H1 (cell line): ENCODE data around the gene GADL1. TPM values are rescaled to one million over a fixed set of nuclear protein-coding genes. Genes with fewer than 3 reads are reported as not detected.

Experiments
- CTCF ChIA-PET: fragments of 300-600 bp; sonication (Branson Sonifier 250); formaldehyde crosslinking; loops from one replicate; lab custom pipeline; 2021; ENCODE audit not compliant: partially characterized antibody; lab: Charles Lee
- POLR2A ChIA-PET: fragments of 300-600 bp; sonication (Branson Sonifier 250); formaldehyde crosslinking; loops from one replicate; lab custom pipeline; 2021; ENCODE audit warnings: inconsistent platforms; ENCODE audit not compliant: partially characterized antibody; lab: Charles Lee
- DNase-seq, 2 experiments: peaks; one replicate each; pipeline versions ENCODE4 v3.0.0 to v3.0.0-alpha.2; 2010 to 2022; ENCODE audit warnings: low spot score in 2 of 2, low read depth in 1 of 2, mixed read lengths in 1 of 2
- FAIRE-seq: peaks from 2 replicates; lab custom pipeline; 2011; peaks lifted over from hg19 to GRCh38; lab: Jason Lieb, UNC
- H2AFZ ChIP-seq: 2 replicates; pipeline ENCODE4 v1.8.1; 2012; ENCODE audit warnings: low read length, inconsistent platforms
- H2AK5ac ChIP-seq: 2 replicates; pipeline ENCODE4 v1.6.1; 2013; ENCODE audit warnings: low read depth, low read length
- H2BK120ac ChIP-seq: replicated peaks from 2 replicates; pipeline ENCODE3; 2013; ENCODE audit warnings: low read depth, low read length, inconsistent platforms
- H2BK12ac ChIP-seq: 2 replicates; pipeline ENCODE4 v1.6.1; 2013; ENCODE audit warnings: low read depth, low read length
- H2BK15ac ChIP-seq: 2 replicates; pipeline ENCODE4 v1.6.1; 2013; ENCODE audit warnings: low read length
- H2BK20ac ChIP-seq: 2 replicates; pipeline ENCODE4 v1.6.1; 2013; ENCODE audit warnings: low read length
- H2BK5ac ChIP-seq: 2 replicates; pipeline ENCODE4 v1.6.1; 2013; ENCODE audit warnings: low read depth, low read length
- H3K14ac ChIP-seq: 2 replicates; pipeline ENCODE4 v1.6.1; 2013; ENCODE audit warnings: inconsistent platforms; ENCODE audit not compliant: insufficient read length
- H3K18ac ChIP-seq: 2 replicates; pipeline ENCODE4 v1.6.1; 2013; ENCODE audit warnings: low read length; ENCODE audit errors: extremely low read depth
- H3K23ac ChIP-seq: 2 replicates; pipeline ENCODE4 v1.6.1; 2013; ENCODE audit warnings: inconsistent platforms; ENCODE audit not compliant: insufficient read length
- H3K23me2 ChIP-seq: 2 replicates; pipeline ENCODE4 v1.6.1; 2013; ENCODE audit warnings: low read depth, low read length
- H3K27ac ChIP-seq: 2 replicates; pipeline ENCODE4 v1.6.1; 2011; ENCODE audit warnings: low read depth, low read length, inconsistent platforms
- H3K27me3 ChIP-seq, 4 experiments: replicated peaks in 1 of 4; 1 replicate in 1 of 4; 2 replicates in 3 of 4; pipeline versions ENCODE4 v1.6.1 to v1.8.1; 2011 to 2013; ENCODE audit warnings: low read length in 3 of 4, mild to moderate bottlenecking in 3 of 4, inconsistent platforms in 2 of 4, mixed read lengths in 2 of 4, moderate library complexity in 1 of 4; ENCODE audit not compliant: control insufficient read depth in 3 of 4, insufficient read depth in 3 of 4; ENCODE audit errors: extremely low read depth in 1 of 4
- H3K36me3 ChIP-seq, 4 experiments: 2 replicates each; pipeline versions ENCODE4 v1.6.1 to v1.8.1; 2011 to 2013; ENCODE audit warnings: mild to moderate bottlenecking in 4 of 4, low read length in 3 of 4, moderate library complexity in 2 of 4, control low read depth in 1 of 4, inconsistent platforms in 1 of 4; ENCODE audit not compliant: insufficient read depth in 4 of 4, control insufficient read depth in 2 of 4
- H3K4ac ChIP-seq: replicated peaks from 2 replicates; pipeline ENCODE3; 2013; ENCODE audit warnings: low read length, low read depth, mixed read lengths, inconsistent platforms; ENCODE audit not compliant: insufficient read length
- H3K4me1 ChIP-seq, 4 experiments: replicated peaks in 1 of 4; 1 replicate in 1 of 4; 2 replicates in 3 of 4; pipeline versions ENCODE4 v1.6.1 to v1.8.1; 2011 to 2013; ENCODE audit warnings: low read length in 3 of 4, inconsistent platforms in 2 of 4, mixed read lengths in 1 of 4; ENCODE audit not compliant: insufficient read depth in 4 of 4, control insufficient read depth in 3 of 4
- H3K4me2 ChIP-seq, 2 experiments: 2 replicates each; pipeline versions ENCODE4 v1.6.1 to v1.8.1; 2011 to 2013; ENCODE audit warnings: low read depth in 2 of 2, low read length in 2 of 2, control low read depth in 1 of 2, inconsistent platforms in 1 of 2, mild to moderate bottlenecking in 1 of 2; ENCODE audit not compliant: insufficient read depth in 1 of 2
- H3K4me3 ChIP-seq, 4 experiments: fragments of 200-600, 300-600 bp in 1 of 4; sonication (generic), shearing (Covaris generic), sonication (Bioruptor Twin) in 1 of 4; 2 replicates each; pipeline versions ENCODE4 v1.5.1 to v1.8.1; 2011 to 2016; ENCODE audit warnings: low read length in 4 of 4, low read depth in 3 of 4, control low read depth in 2 of 4, inconsistent platforms in 2 of 4, mild to moderate bottlenecking in 2 of 4, mixed read lengths in 1 of 4, moderate library complexity in 1 of 4; ENCODE audit not compliant: insufficient read depth in 2 of 4; ENCODE audit errors: extremely low read depth in 1 of 4
- H3K56ac ChIP-seq: replicated peaks from 2 replicates; pipeline ENCODE3; 2013; ENCODE audit warnings: low read depth, mild to moderate bottlenecking, mixed read lengths, low read length, inconsistent platforms; ENCODE audit not compliant: insufficient read length
- H3K79me1 ChIP-seq: 2 replicates; pipeline ENCODE4 v1.6.1; 2013; ENCODE audit warnings: low read depth, low read length, control low read depth
- H3K79me2 ChIP-seq, 2 experiments: 2 replicates each; pipeline versions ENCODE4 v1.6.1 to v1.8.1; 2012 to 2013; ENCODE audit warnings: low read length in 2 of 2, mild to moderate bottlenecking in 2 of 2, inconsistent platforms in 1 of 2; ENCODE audit not compliant: insufficient read depth in 2 of 2, control insufficient read depth in 1 of 2
- H3K9ac ChIP-seq, 4 experiments: replicated peaks in 1 of 4; 1 replicate in 1 of 4; 2 replicates in 3 of 4; pipeline versions ENCODE4 v1.6.1 to v1.8.1; 2011 to 2013; ENCODE audit warnings: low read depth in 3 of 4, low read length in 3 of 4, control low read depth in 2 of 4, mild to moderate bottlenecking in 2 of 4, moderate library complexity in 2 of 4, inconsistent platforms in 1 of 4; ENCODE audit errors: extremely low read depth in 1 of 4
- H3K9me3 ChIP-seq, 2 experiments: 2 replicates each; pipeline versions ENCODE4 v1.6.1 to v1.8.1; 2012 to 2013; ENCODE audit warnings: mild to moderate bottlenecking in 2 of 2, moderate library complexity in 2 of 2, control low read depth in 1 of 2, inconsistent platforms in 1 of 2, low read depth in 1 of 2, low read length in 1 of 2, mixed read lengths in 1 of 2; ENCODE audit not compliant: insufficient read depth in 2 of 2
- H4K20me1 ChIP-seq, 2 experiments: replicated peaks in 1 of 2; 2 replicates each; pipeline versions ENCODE3 to v1.8.1; 2011 to 2013; ENCODE audit warnings: inconsistent platforms in 2 of 2, low read length in 2 of 2, mild to moderate bottlenecking in 1 of 2; ENCODE audit not compliant: insufficient read depth in 2 of 2, control insufficient read depth in 1 of 2
- H4K5ac ChIP-seq: 2 replicates; pipeline ENCODE4 v1.6.1; 2013; ENCODE audit warnings: low read length, low read depth, mixed read lengths, inconsistent platforms; ENCODE audit not compliant: insufficient read length
- H4K8ac ChIP-seq: 2 replicates; pipeline ENCODE4 v1.8.0; 2013; ENCODE audit warnings: mild to moderate bottlenecking, moderate library complexity, low read length, inconsistent platforms; ENCODE audit not compliant: insufficient read depth; ENCODE audit errors: extremely low read depth
- H4K91ac ChIP-seq: replicated peaks from 2 replicates; pipeline ENCODE3; 2013; ENCODE audit warnings: low read length, mixed read lengths, inconsistent platforms; ENCODE audit not compliant: insufficient read length
- BACH1 ChIP-seq: IDR thresholded peaks from 2 replicates; pipeline ENCODE4 v1.6.1; 2012; ENCODE audit warnings: low read length, improper control_type of control experiment
- BRCA1 ChIP-seq: IDR thresholded peaks from 2 replicates; pipeline ENCODE4 v1.6.1; 2012; ENCODE audit warnings: low read depth, low read length, improper control_type of control experiment
- CHD1 ChIP-seq: IDR thresholded peaks from 2 replicates; pipeline ENCODE4 v1.6.1; 2012; ENCODE audit warnings: low read depth, low read length, improper control_type of control experiment
- MAFK ChIP-seq: IDR thresholded peaks from 2 replicates; pipeline ENCODE4 v1.6.1; 2012; ENCODE audit warnings: low read depth, mild to moderate bottlenecking, improper control_type of control experiment, low read length
- NRF1 ChIP-seq: IDR thresholded peaks from 2 replicates; pipeline ENCODE4 v1.6.1; 2011; ENCODE audit warnings: mild to moderate bottlenecking, low read depth, low read length, improper control_type of control experiment
- RAD21 ChIP-seq, 2 experiments: IDR thresholded peaks in 1 of 2; conservative IDR thresholded peaks in 1 of 2; 2 replicates each; pipeline ENCODE4 v1.6.1; 2011; ENCODE audit warnings: low read depth in 2 of 2, low read length in 2 of 2, improper control_type of control experiment in 1 of 2, inconsistent platforms in 1 of 2, mild to moderate bottlenecking in 1 of 2, moderate library complexity in 1 of 2
- TAF1 ChIP-seq: IDR thresholded peaks from 2 replicates; pipeline ENCODE4 v1.6.1; 2011; ENCODE audit warnings: mild to moderate bottlenecking, low read depth, low read length
- WGBS, 2 experiments: shearing (Covaris generic) in 1 of 2; methylation state at CpG; one replicate each; pipeline versions ENCODE4 v1.1.6 to v1.1.7; 2013 to 2015; ENCODE audit warnings: low lambda C conversion rate in 2 of 2, mixed read lengths in 2 of 2, inconsistent platforms in 1 of 2, low coverage in 1 of 2, missing lambda C conversion rate in 1 of 2; ENCODE audit not compliant: insufficient replicate concordance in 2 of 2, insufficient coverage in 1 of 2, insufficient read length in 1 of 2; ENCODE audit errors: extremely low coverage in 1 of 2, missing lambda C conversion rate in 1 of 2; 5-methylcytosine and 5-hydroxymethylcytosine counted together
- polyA plus RNA-seq, 7 experiments: library from polyadenylated mRNA; depleted of rRNA in 3 of 7; stranded (reverse) in 5 of 7; unstranded in 2 of 7; fragments of >200 nt in 5 of 7; fragments of 200-250 nt in 2 of 7; gene quantifications; 1 replicate in 5 of 7; 2 replicates in 1 of 7; 4 replicates in 1 of 7; pipeline versions ENCODE4 v1.2.1 to v1.2.3, GENCODE V29; 2011 to 2013; ENCODE audit warnings: missing spikeins in 2 of 7, mixed read lengths in 2 of 7
- total RNA-seq: library from RNA; stranded (reverse); fragmentation: NEBNext Ultra II Directional; extraction: Animal tissue kit (Norgen Biotek cat#: 25700); gene quantifications from 2 replicates; pipeline ENCODE4 v1.2.1, GENCODE V29; 2021
- TF ChIP-seq, protein P1 (sequence below), 3 experiments: IDR thresholded peaks; 1 replicate in 2 of 3; 2 replicates in 1 of 3; pipeline versions ENCODE4 v1.5.1 to v1.6.1; 2011; ENCODE audit warnings: low read length in 3 of 3, mild to moderate bottlenecking in 3 of 3, inconsistent platforms in 2 of 3, low read depth in 1 of 3, moderate library complexity in 1 of 3; ENCODE audit not compliant: insufficient read depth in 1 of 3; ENCODE audit errors: control extremely low read depth in 1 of 3
- TF ChIP-seq, protein P2 (sequence below): IDR thresholded peaks from 2 replicates; pipeline ENCODE4 v1.6.1; 2012; ENCODE audit warnings: inconsistent platforms

GADL1 gene
- total and polyA plus RNA-seq, 2 of the 8 experiments (the other 6 are each of a cell fraction or from before 2014, with no cell fraction given), result 0.03 to 0.30 TPM

DNA sequence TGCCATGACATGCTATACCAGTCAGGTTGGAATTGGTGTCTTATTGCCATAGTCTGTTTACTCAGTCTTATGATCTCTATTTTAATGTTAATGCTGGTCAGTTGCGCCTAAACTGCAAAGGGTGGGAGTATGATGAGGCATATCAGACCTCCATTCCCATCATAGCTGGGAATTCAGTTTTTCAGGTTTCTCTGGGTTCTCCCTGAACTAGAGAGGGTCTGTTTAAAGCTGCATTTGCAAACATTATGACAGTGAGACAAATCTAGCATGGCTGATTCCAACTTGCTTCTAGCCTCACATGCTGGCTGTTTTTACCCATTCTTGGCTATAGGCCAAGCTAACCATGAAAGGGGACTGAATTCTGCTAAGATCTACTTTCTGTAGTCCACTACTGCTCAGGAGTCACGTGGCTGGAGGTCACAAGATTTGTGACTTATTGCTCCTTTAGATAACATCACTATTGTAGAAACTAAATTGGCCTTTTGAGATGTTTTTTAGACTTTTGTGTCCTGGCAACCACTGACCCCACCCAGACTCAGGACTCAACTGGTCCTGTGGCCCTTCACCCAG is 191.5 kb downstream of the GADL1 start:
- H3K9me3 ChIP-seq, result peaks cover 20 to 29% of the 10 kb centered on the region in 2 experiments
- H3K4me1 ChIP-seq, result peaks cover 0 to 6% (median 4%) of the 10 kb centered on the region in 4 experiments; a peak in 2 of 7 replicates
- no peaks in the 10 kb centered on the region for H3K79me2 ChIP-seq
- no peak overlapping the region for H3K9ac ChIP-seq
- no peak overlapping the region for H2BK120ac ChIP-seq
- H4K5ac ChIP-seq, result no peak overlapping the region
- no peak overlapping the region for H2AFZ ChIP-seq
- no peak overlapping the region for H3K18ac ChIP-seq
- H3K23ac ChIP-seq, result no peak overlapping the region
- no peaks in the 10 kb centered on the region for H3K79me1 ChIP-seq
- H2BK12ac ChIP-seq, result no peak overlapping the region
- no peak overlapping the region for H3K4me2 ChIP-seq
- H3K27ac ChIP-seq, result no peak overlapping the region
- peaks cover 0 to 14% (median 5%) of the 10 kb centered on the region in 4 experiments; a peak in 3 of 8 replicates for H3K36me3 ChIP-seq
- DNase-seq, result no peak
- no peak overlapping the region for H3K4ac ChIP-seq
- no peak overlapping the region; the same call in 1 of the 2 replicates for H2BK20ac ChIP-seq
- CTCF ChIA-PET, result interaction anchor here (0.7 to 2.8 kb wide), 4 partner anchors 9 to 504 kb away, joined by 3 to 18 read pairs (median 6); no protein-coding TSS in a partner anchor
- H3K56ac ChIP-seq, result no peak overlapping the region
- H3K14ac ChIP-seq, result no peak overlapping the region
- H3K23me2 ChIP-seq, result no peaks in the 10 kb centered on the region
- H2BK15ac ChIP-seq, result no peak overlapping the region
- no peak for FAIRE-seq
- no peaks in the 10 kb centered on the region for H4K20me1 ChIP-seq
- no peak overlapping the region for H2BK5ac ChIP-seq
- H2AK5ac ChIP-seq, result no peak overlapping the region
- no peak overlapping the region for H4K8ac ChIP-seq
- no peaks in the 10 kb centered on the region for H3K27me3 ChIP-seq
- no peak overlapping the region for H3K4me3 ChIP-seq
- no peak overlapping the region for H4K91ac ChIP-seq
- POLR2A ChIA-PET, result no interaction called here
- 85% methylated on average over 2 of the region's 2 CpGs; no CpG with 5 or more reads in 1 of the 2 experiments for WGBS, 2 experiments
- TF ChIP-seq MAFK (no peak), RAD21 (IDR thresholded peaks at IDR 0.05 in 1 of 2, conservative IDR thresholded peaks at IDR 0.05 in 1 of 2; ENCODE audit: low read depth in 2 of 2, low read length in 2 of 2) (no peak), NRF1 (no peak), TAF1 (no peak), CHD1 (no peak), BACH1 (no peak), BRCA1 (no peak)
- TF ChIP-seq, protein P1, sequence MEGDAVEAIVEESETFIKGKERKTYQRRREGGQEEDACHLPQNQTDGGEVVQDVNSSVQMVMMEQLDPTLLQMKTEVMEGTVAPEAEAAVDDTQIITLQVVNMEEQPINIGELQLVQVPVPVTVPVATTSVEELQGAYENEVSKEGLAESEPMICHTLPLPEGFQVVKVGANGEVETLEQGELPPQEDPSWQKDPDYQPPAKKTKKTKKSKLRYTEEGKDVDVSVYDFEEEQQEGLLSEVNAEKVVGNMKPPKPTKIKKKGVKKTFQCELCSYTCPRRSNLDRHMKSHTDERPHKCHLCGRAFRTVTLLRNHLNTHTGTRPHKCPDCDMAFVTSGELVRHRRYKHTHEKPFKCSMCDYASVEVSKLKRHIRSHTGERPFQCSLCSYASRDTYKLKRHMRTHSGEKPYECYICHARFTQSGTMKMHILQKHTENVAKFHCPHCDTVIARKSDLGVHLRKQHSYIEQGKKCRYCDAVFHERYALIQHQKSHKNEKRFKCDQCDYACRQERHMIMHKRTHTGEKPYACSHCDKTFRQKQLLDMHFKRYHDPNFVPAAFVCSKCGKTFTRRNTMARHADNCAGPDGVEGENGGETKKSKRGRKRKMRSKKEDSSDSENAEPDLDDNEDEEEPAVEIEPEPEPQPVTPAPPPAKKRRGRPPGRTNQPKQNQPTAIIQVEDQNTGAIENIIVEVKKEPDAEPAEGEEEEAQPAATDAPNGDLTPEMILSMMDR (IDR thresholded peaks at IDR 0.05; ENCODE audit: control extremely low read depth in 1 of 3, insufficient read depth in 1 of 3, low read depth in 1 of 3, low read length in 3 of 3), result no peak
- TF ChIP-seq, protein P2, sequence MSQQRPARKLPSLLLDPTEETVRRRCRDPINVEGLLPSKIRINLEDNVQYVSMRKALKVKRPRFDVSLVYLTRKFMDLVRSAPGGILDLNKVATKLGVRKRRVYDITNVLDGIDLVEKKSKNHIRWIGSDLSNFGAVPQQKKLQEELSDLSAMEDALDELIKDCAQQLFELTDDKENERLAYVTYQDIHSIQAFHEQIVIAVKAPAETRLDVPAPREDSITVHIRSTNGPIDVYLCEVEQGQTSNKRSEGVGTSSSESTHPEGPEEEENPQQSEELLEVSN, result no peak
